GM21717 (cell line): ENCODE data around the gene OTOF.

Experiments used
- ATAC-seq: cut with Tn5 transposase; IDR thresholded peaks from one replicate; pipeline ENCODE4 v1.9.1; 2021; ENCODE audit warnings: mild to moderate bottlenecking, moderate library complexity; ENCODE audit not compliant: unreplicated experiment

The OTOF gene

GRCh38 chr2:26477911-26478253, at the start of gene OTOF:
TSS of gene OTOF (minus strand) at chr2:26478124.
- no peak for ATAC-seq

GRCh38 chr2:26526589-26526988, 48.7 kb upstream of the OTOF start:
- no peak for ATAC-seq

- ATAC-seq, result no peak
These were observed 48.2 kb upstream of the OTOF start for GRCh38 chr2:26526105-26526504.

GRCh38 chr2:26523750-26524149, 45.8 kb upstream of the OTOF start:
- ATAC-seq, result no peak

GRCh38 chr2:26522751-26523171, 44.8 kb upstream of the OTOF start:
- no peak for ATAC-seq

GRCh38 chr2:26522325-26522724, 44.4 kb upstream of the OTOF start:
- ATAC-seq, result no peak

- ATAC-seq, result no peak
These were observed 43.9 kb upstream of the OTOF start for GRCh38 chr2:26521913-26522180.

GRCh38 chr2:26521054-26521912, 43.4 kb upstream of the OTOF start:
- no peak for ATAC-seq

- no peak for ATAC-seq
These were observed 42.2 kb upstream of the OTOF start for GRCh38 chr2:26520148-26520449.

GRCh38 chr2:26519396-26520147, 41.6 kb upstream of the OTOF start:
- ATAC-seq, result no peak

- no peak for ATAC-seq
These were observed 38.9 kb upstream of the OTOF start for GRCh38 chr2:26516781-26517180.

- no peak for ATAC-seq
These were observed 38.3 kb upstream of the OTOF start for GRCh38 chr2:26516246-26516645.

- ATAC-seq, result no peak
These were observed 37.8 kb upstream of the OTOF start for GRCh38 chr2:26515771-26516170.

GRCh38 chr2:26514045-26514444, 36.1 kb upstream of the OTOF start:
- no peak for ATAC-seq

- no peak for ATAC-seq
These were observed 35.3 kb upstream of the OTOF start for GRCh38 chr2:26513261-26513660.

GRCh38 chr2:26511466-26511865, 33.5 kb upstream of the OTOF start:
- no peak for ATAC-seq

- ATAC-seq, result no peak
These were observed 32.5 kb upstream of the OTOF start for GRCh38 chr2:26510344-26510973.

GRCh38 chr2:26509141-26509540, 31.2 kb upstream of the OTOF start:
- ATAC-seq, result no peak

- ATAC-seq, result no peak
These were observed 30.0 kb upstream of the OTOF start for GRCh38 chr2:26507932-26508331.

GRCh38 chr2:26507088-26507487, 29.2 kb upstream of the OTOF start:
- ATAC-seq, result no peak

- ATAC-seq, result no peak
These were observed 28.4 kb upstream of the OTOF start for GRCh38 chr2:26506279-26506678.

- ATAC-seq, result no peak
These were observed 26.1 kb upstream of the OTOF start for GRCh38 chr2:26504002-26504401.
